ENCODE data around the gene GPR153.

DNA sequence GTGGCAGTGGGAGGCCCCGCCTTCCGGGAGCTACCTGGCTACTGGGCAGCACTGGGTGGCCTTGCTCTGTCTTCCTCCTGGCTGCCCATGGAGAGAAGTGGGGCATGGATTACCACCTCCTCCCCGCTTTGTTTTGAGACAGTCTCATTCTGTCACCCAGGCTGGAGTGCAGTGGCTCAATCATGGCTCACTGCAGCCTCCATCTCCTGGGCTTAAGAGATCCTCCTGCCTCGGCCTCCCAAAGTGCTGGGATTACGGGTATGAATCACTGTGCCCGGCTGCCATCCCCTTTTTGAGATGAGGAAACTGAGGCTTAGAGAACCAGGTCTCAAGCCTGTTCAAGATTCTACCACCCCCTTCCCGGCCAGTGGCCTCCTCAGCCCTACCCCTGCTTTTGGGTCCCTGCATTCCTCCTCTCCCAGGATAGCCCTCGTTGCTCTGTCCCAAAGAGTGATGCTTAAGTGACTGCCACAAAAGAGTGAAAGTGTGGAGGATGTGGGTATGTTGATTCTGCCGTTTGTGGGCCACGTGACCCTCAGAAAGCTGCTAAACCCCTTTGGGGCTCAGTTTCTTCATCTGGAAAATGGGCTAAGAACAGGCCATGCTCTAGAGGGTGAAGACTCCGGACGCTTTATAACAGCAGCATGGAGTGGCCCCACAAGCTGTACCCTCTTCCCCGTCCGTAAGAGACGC lies 9.1 kb downstream of the GPR153 start:
- TF ChIP-seq TCF12 (IDR thresholded peaks at IDR 0.05; ENCODE audit: low read depth, low read length) (no peak), CTCF (IDR thresholded peaks at IDR 0.05; ENCODE audit: control extremely low read depth in 1 of 3, insufficient read depth in 1 of 3, low read depth in 1 of 3, low read length in 3 of 3) (no peak), POLR2AphosphoS5 (IDR thresholded peaks at IDR 0.05; ENCODE audit: low read depth, low read length) (no peak), POLR2A (IDR thresholded peaks at IDR 0.05; ENCODE audit: control extremely low read depth in 1 of 2, low read depth in 2 of 2, low read length in 2 of 2) (no peak), EZH2 (IDR thresholded peaks at IDR 0.05; ENCODE audit: low read depth, low read length, severe bottlenecking) (no peak), USF2 (IDR thresholded peaks at IDR 0.05; ENCODE audit: low read length) (no peak), HDAC6 (IDR thresholded peaks at IDR 0.05; ENCODE audit: low read depth, low read length) (no peak), RFX5 (IDR thresholded peaks at IDR 0.05; ENCODE audit: borderline replicate concordance, low read depth, low read length) (no peak), KDM1A (IDR thresholded peaks at IDR 0.05; ENCODE audit: borderline replicate concordance, low read length) (no peak), FOSL1 (IDR thresholded peaks at IDR 0.05; ENCODE audit: insufficient read depth, low read depth, low read length) (no peak), ZNF274 (IDR thresholded peaks at IDR 0.05; ENCODE audit: borderline replicate concordance, extremely low read depth, low read length) (no peak), EGR1 (IDR thresholded peaks at IDR 0.05; ENCODE audit: borderline replicate concordance, low read depth, low read length) (no peak), CHD1 (IDR thresholded peaks at IDR 0.05; ENCODE audit: low read depth, low read length) (no peak), EP300 (IDR thresholded peaks at IDR 0.05; ENCODE audit: borderline replicate concordance in 1 of 2, low read depth in 2 of 2, low read length in 2 of 2) (no peak)

Measured in H1 (cell line).